Activated naive CD8-positive, alpha-beta T cell treated with anti-CD3 and anti-CD28 coated beads for 36 hours (primary cell): ENCODE results near the gene UBR2. TPM values are rescaled to one million over a fixed set of nuclear protein-coding genes. Genes with fewer than 3 reads are reported as not detected.
A peak's percentile ranks its signal among the peaks of the same experiment; 100 is the strongest.
"Not testable (repeated sequence)": the region's sequence is repeated elsewhere in the genome, so short reads cannot be mapped to it uniquely, and the experiment has no call there.

ENCODE experiments used
- DNase-seq: peaks from one replicate; pipeline ENCODE4 v3.0.0; 2021
- H3K27ac Mint-ChIP-seq: one replicate; pipeline ENCODE4 v1.8.0; 2022; ENCODE audit warnings: mild to moderate bottlenecking, moderate library complexity, mixed read lengths
- H3K27me3 Mint-ChIP-seq: one replicate; pipeline ENCODE4 v1.8.0; 2022; ENCODE audit warnings: mild to moderate bottlenecking, mixed read lengths
- H3K36me3 Mint-ChIP-seq: one replicate; pipeline ENCODE4 v1.8.0; 2021; ENCODE audit warnings: mild to moderate bottlenecking, mixed read lengths
- H3K4me1 Mint-ChIP-seq: one replicate; pipeline ENCODE4 v1.8.0; 2021; ENCODE audit warnings: mixed read lengths
- H3K4me3 Mint-ChIP-seq: one replicate; pipeline ENCODE4 v1.8.0; 2022; ENCODE audit warnings: mild to moderate bottlenecking, moderate library complexity, mixed read lengths
- H3K9me3 Mint-ChIP-seq: one replicate; pipeline ENCODE4 v1.8.0; 2022; ENCODE audit warnings: mixed read lengths
- total RNA-seq, 2 experiments: library from RNA; stranded (reverse); gene quantifications; one replicate each; pipeline ENCODE4 v1.2.3, GENCODE V29; 2021

The UBR2 gene
- total RNA-seq, 2 experiments from 2014 or later = 18.7 to 19.5 TPM

- no peak overlapping the region for H3K27ac Mint-ChIP-seq
- peaks cover 40% of the 10 kb centered on the region for H3K36me3 Mint-ChIP-seq
- no peak for DNase-seq
- no peaks in the 10 kb centered on the region for H3K9me3 Mint-ChIP-seq
- H3K4me1 Mint-ChIP-seq = peaks cover 28% of the 10 kb centered on the region
- H3K4me3 Mint-ChIP-seq = no peak overlapping the region
- no peaks in the 10 kb centered on the region for H3K27me3 Mint-ChIP-seq
Observed at GRCh38 chr6:42688281-42688680, 124.5 kb downstream of the UBR2 start.

DNA sequence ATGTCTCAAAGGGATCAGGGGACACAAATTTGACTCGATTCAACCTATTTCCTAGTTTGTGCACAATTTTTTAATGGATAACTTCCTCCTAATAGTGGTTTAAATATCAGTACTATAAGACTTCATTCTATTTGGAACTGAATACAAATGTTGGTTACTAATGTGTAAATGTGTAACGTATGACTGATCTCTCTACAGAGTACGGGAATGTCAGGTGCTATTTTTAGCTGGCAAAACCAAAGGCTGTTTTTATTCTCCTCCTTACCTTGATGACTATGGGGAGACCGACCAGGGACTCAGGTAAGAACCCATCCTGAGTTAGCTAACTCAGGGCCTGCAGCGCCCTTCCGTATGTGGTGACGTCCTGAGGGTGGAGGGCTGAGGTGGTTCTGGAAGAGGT is 125.5 kb downstream of the UBR2 start:
- H3K4me1 Mint-ChIP-seq = peaks cover 39% of the 10 kb centered on the region
- H3K4me3 Mint-ChIP-seq = no peak overlapping the region
- DNase-seq = no peak
- peaks cover 45% of the 10 kb centered on the region for H3K36me3 Mint-ChIP-seq
- no peaks in the 10 kb centered on the region for H3K9me3 Mint-ChIP-seq
- no peak overlapping the region for H3K27ac Mint-ChIP-seq
- no peaks in the 10 kb centered on the region for H3K27me3 Mint-ChIP-seq

GRCh38 chr6:42690151-42690702 is 126.4 kb downstream of the UBR2 start:
- Mint-ChIP-seq H3K27ac (peak overlapping the region; percentile 75), H3K9me3 (no peaks in the 10 kb centered on the region), H3K4me1 (peaks cover 45% of the 10 kb centered on the region), H3K27me3 (no peaks in the 10 kb centered on the region), H3K4me3 (no peak overlapping the region), H3K36me3 (peaks cover 37% of the 10 kb centered on the region)
- no peak for DNase-seq

DNA sequence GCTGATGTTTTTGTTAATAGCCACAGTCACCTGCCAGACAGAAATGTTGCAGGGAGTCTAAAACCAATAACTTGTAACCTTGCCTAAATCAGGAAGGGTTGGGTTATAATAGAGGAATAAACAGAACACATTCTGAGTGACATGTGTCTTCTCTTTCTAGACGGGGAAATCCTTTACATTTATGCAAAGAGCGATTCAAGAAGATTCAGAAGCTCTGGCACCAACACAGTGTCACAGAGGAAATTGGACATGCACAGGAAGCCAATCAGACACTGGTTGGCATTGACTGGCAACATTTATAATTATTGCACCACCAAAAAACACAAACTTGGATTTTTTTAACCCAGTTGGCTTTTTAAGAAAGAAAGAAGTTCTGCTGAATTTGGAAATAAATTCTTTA is 127.0 kb downstream of the UBR2 start:
- Mint-ChIP-seq H3K4me1 (peaks cover 45% of the 10 kb centered on the region), H3K27ac (peak overlapping the region; percentile 75), H3K4me3 (no peak overlapping the region), H3K27me3 (no peaks in the 10 kb centered on the region), H3K9me3 (no peaks in the 10 kb centered on the region), H3K36me3 (peaks cover 37% of the 10 kb centered on the region)
- DNase-seq = no peak

DNA sequence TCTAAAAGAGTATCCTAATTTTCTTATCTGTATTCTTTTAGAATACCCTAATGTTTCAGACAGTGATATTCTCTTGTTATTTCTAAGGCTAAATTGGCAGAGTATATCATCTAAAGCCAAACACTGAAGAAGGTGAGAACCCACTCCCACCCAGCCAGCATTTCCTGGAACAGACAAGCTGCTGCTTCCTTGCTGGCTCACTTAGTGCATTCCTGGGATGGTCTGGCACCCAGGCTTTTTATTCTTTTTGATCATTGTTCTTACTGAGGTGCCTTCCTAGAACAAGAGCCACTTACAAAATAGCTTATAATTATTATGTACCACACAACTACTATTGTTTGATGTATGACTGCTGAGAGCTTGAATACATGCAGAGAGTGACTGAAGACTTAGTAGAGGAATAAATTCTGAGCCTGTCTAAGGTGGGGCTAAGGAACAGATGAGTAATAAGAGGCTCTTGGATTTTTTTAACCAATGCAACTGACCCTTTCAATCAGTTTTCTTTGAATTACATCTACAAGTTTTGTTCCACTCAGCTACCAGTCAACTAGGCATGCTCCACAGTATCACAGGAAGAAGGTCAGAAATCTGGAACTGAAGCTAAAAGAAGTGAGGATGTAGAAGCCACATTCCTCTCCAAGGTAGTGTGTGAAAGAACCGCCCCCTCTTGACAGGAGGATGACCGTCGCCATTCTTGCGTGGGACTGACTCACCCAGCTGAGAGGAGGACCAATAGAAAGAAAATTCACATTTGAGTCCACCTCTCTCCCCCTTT is 128.5 kb downstream of the UBR2 start:
- Mint-ChIP-seq H3K27ac (peak overlapping the region; percentile 85), H3K36me3 (peaks cover 28% of the 10 kb centered on the region), H3K4me3 (peak overlapping the region; percentile 41), H3K27me3 (no peaks in the 10 kb centered on the region), H3K9me3 (no peaks in the 10 kb centered on the region), H3K4me1 (peaks cover 45% of the 10 kb centered on the region)
- DNase-seq = peak; percentile 41

DNA sequence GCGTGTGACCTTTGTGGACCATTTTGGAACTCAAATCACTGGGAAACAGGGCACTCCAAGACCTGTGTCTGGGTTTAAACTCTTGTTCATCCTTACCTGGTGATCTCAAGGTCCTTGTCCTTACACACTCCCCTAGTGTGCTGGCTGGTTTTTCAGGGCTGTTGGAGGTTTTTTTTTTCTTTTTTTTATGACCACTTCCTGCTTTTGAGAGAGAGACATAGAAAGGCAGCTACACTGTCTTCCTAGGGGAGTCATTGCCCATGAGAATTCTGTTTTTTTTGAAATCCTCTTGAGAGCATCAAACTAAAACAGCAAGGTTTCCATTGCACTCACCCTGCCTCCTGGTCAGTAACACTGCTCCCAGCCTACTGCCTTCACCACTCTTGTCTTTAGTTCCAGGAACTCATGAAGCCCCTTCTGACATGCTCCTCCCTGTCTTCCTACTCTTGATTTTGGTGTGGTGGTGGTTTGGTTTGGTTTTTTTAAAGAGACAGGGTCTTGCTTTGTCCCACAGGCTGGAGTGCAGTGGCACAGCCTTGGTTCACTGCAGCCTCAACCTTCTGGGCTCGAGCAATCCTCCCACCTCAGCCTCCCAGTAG is 130.0 kb downstream of the UBR2 start:
- DNase-seq = no peak
- Mint-ChIP-seq H3K36me3 (peaks cover 19% of the 10 kb centered on the region), H3K27ac (peak overlapping the region; percentile 92)

GRCh38 chr6:42694586-42694985 is 130.8 kb downstream of the UBR2 start:
- H3K27ac Mint-ChIP-seq = peak overlapping the region; percentile 92
- H3K27me3 Mint-ChIP-seq = no peaks in the 10 kb centered on the region
- no peak for DNase-seq
- no peaks in the 10 kb centered on the region for H3K9me3 Mint-ChIP-seq
- H3K36me3 Mint-ChIP-seq = peaks cover 19% of the 10 kb centered on the region
- no peak overlapping the region for H3K4me3 Mint-ChIP-seq
- peaks cover 45% of the 10 kb centered on the region for H3K4me1 Mint-ChIP-seq

More for the DNA sequence above, 130.0 kb downstream of the UBR2 start:
- Mint-ChIP-seq H3K27me3 (no peaks in the 10 kb centered on the region), H3K4me3 (peak overlapping the region; percentile 49), H3K4me1 (peaks cover 45% of the 10 kb centered on the region), H3K9me3 (no peaks in the 10 kb centered on the region)

GRCh38 chr6:42696526-42697267 is 132.9 kb downstream of the UBR2 start:
- Mint-ChIP-seq H3K9me3 (no peaks in the 10 kb centered on the region), H3K36me3 (peaks cover 12% of the 10 kb centered on the region), H3K4me3 (no peak overlapping the region), H3K27me3 (no peaks in the 10 kb centered on the region), H3K27ac (no peak overlapping the region), H3K4me1 (peaks cover 31% of the 10 kb centered on the region)
- DNase-seq = no peak

DNA sequence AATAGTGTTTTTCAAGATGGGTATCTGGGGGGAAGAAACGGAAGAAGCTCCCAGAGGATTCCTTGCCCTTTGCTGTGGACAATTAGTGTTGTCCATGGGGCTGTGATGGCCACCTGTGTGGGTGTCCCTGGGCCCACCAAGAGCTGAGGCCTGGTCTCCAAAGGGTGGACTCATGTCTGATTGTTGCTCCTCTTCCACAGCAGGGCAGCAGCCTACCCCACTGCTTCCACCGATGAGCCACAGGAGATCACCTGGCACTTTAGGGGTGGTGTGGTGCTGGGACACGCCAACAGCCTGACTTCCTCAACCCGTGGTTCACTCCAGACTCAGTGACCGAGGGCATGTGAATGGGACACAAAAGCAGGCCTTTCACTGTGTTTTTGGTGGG is 133.4 kb downstream of the UBR2 start:
- H3K27me3 Mint-ChIP-seq = no peaks in the 10 kb centered on the region
- DNase-seq = no peak
- H3K27ac Mint-ChIP-seq = no peak overlapping the region
- H3K4me3 Mint-ChIP-seq = no peak overlapping the region
- H3K4me1 Mint-ChIP-seq = peaks cover 27% of the 10 kb centered on the region
- peaks cover 12% of the 10 kb centered on the region for H3K36me3 Mint-ChIP-seq
- H3K9me3 Mint-ChIP-seq = no peaks in the 10 kb centered on the region

DNA sequence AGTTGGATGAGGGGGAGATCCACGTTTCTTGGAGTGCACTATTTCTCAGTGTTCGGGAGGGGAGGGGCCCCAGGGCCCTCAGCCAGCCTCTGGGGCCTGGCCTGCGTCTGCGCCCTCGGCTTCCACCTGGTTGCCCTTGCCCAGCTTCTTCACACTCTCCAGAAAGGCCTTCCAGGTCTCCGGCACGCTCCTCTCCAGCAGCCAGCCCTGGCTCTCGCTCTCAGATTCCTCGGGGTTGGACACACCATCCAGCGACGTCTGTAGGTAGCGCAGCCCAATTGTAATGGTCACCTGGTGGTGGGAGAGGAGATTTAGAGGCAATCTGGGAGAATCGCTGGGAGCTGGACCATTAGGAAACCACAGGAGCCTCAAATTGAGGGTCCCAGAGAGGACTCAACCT is 134.4 kb downstream of the UBR2 start:
- Mint-ChIP-seq H3K27me3 (no peaks in the 10 kb centered on the region), H3K27ac (no peak overlapping the region), H3K9me3 (no peaks in the 10 kb centered on the region), H3K4me1 (peaks cover 17% of the 10 kb centered on the region), H3K4me3 (no peak overlapping the region), H3K36me3 (peaks cover 8% of the 10 kb centered on the region)
- DNase-seq = no peak

GRCh38 chr6:42702200-42702599 is 138.4 kb downstream of the UBR2 start:
- no peak overlapping the region for H3K27ac Mint-ChIP-seq
- no peaks in the 10 kb centered on the region for H3K4me1 Mint-ChIP-seq
- DNase-seq = no peak
- no peaks in the 10 kb centered on the region for H3K36me3 Mint-ChIP-seq
- H3K9me3 Mint-ChIP-seq = no peaks in the 10 kb centered on the region
- no peaks in the 10 kb centered on the region for H3K27me3 Mint-ChIP-seq
- no peak overlapping the region for H3K4me3 Mint-ChIP-seq

- H3K27me3 Mint-ChIP-seq, DNase-seq, H3K9me3 Mint-ChIP-seq, H3K4me1 Mint-ChIP-seq, H3K4me3 Mint-ChIP-seq, H3K36me3 Mint-ChIP-seq, H3K27ac Mint-ChIP-seq: not testable (repeated sequence)
Observed at GRCh38 chr6:42702786-42703185, 139.0 kb downstream of the UBR2 start.

DNA sequence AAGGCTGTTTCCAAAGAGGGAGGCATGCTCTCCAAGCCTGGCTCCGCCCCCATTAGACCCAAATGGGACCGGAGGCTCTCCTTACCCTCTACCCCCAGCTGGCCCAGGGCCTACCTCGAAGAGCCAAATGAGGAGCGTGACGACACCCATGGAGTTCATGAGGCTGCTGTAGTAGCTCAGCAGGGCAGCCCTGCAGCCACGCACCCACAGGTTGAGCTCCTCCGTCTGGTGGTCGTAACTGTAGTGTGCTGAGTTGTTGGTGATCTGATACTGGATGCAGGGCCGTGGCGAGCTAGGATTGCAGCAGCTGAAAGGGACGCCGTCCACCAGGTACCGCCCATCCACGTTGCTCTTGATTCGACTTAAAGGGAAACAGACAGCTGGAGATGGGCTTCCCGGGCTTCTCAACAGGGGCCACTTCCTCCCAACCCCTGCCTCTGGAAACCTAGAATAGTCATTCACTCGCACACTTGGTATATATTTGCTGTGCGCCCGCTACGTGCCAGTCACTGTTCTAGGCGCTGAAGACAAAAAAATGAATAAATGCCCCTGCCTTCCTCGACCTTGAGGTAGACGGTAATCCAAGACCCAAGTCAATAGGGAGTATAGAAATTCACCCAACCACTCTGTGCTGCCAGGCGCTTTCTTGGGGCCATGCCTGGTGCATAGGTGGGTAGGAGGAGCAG is 140.6 kb downstream of the UBR2 start:
- no peaks in the 10 kb centered on the region for H3K36me3 Mint-ChIP-seq
- H3K9me3 Mint-ChIP-seq = no peaks in the 10 kb centered on the region
- DNase-seq = no peak
- no peaks in the 10 kb centered on the region for H3K27me3 Mint-ChIP-seq
- no peak overlapping the region for H3K27ac Mint-ChIP-seq
- no peak overlapping the region for H3K4me3 Mint-ChIP-seq
- no peaks in the 10 kb centered on the region for H3K4me1 Mint-ChIP-seq

DNA sequence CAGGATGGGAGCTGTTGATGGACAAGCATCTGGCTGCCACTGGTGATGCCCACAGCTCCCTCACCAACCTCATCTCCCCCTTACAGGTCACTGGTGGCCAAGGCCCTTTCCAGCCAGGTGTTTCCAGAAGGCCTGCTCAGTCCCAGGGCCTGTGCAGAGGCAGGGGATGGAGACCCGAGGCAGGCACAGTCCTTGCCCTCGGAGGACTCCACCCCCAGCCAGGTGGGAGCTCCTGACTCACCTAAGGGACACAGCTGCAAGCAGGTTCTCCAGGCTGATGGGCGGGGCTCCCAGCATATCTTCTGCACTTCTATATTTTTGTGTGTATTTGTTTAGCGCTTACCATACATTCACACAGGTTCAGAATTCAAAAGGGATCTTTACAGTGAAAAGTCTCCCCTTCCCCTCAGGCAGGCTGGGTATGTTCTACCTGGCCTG is 141.1 kb downstream of the UBR2 start:
- Mint-ChIP-seq H3K9me3 (no peaks in the 10 kb centered on the region), H3K4me1 (no peaks in the 10 kb centered on the region), H3K27me3 (no peaks in the 10 kb centered on the region), H3K4me3 (no peak overlapping the region), H3K27ac (no peak overlapping the region), H3K36me3 (no peaks in the 10 kb centered on the region)
- DNase-seq = no peak

DNA sequence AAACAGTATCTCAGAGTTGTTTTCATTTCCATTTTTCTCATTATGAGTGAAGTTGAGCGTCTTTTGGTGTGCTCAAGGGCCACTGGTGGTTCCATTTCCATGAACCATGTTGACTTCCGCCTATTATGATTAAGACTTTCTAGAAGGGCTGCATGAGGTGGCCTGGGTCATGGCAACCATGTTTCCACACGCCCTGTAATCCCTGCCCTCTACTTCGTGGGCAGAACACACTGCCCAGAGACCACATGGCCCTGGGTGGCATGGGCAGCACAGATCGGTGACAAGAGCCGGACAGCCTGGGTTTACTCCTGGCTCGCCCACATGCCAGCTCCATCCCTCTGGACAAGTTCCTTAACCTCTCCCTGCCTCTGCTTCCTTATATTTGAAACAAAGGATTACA is 143.8 kb downstream of the UBR2 start:
- peaks cover 4% of the 10 kb centered on the region for H3K9me3 Mint-ChIP-seq
- peaks cover 6% of the 10 kb centered on the region for H3K4me1 Mint-ChIP-seq
- H3K27me3 Mint-ChIP-seq = no peaks in the 10 kb centered on the region
- H3K27ac Mint-ChIP-seq = no peak overlapping the region
- DNase-seq = no peak
- no peaks in the 10 kb centered on the region for H3K36me3 Mint-ChIP-seq
- H3K4me3 Mint-ChIP-seq = no peak overlapping the region
